SK-N-SH (cell line): ENCODE results near the gene EXOC6B.

Experiments
- CHD2 ChIP-seq: fragments of 150-350 bp; IDR thresholded peaks from 2 replicates; pipeline ENCODE4 v1.6.1; 2018; ENCODE audit warnings: low read length; ENCODE audit not compliant: partially characterized antibody
- ELF1 ChIP-seq: IDR thresholded peaks from 2 replicates; pipeline ENCODE4 v1.4.0; 2012
- EZH2phosphoT487 ChIP-seq: fragments of 200-600 bp; sonication (generic); IDR thresholded peaks from 2 replicates; pipeline ENCODE4 v1.6.1; 2017; ENCODE audit warnings: low read depth, mixed run types, mild to moderate bottlenecking, antibody characterized with exemption, moderate library complexity, borderline replicate concordance
- FOSL2 ChIP-seq: IDR thresholded peaks from 2 replicates; pipeline ENCODE4 v1.4.0; 2012; ENCODE audit warnings: low read depth, mild to moderate bottlenecking, moderate library complexity, borderline replicate concordance
- JUND ChIP-seq: IDR thresholded peaks from 2 replicates; pipeline ENCODE4 v1.4.0; 2012
- MXI1 ChIP-seq: IDR thresholded peaks from 2 replicates; pipeline ENCODE4 v1.6.1; 2012; ENCODE audit warnings: mild to moderate bottlenecking, low read depth, low read length, improper control_type of control experiment
- RAD21 ChIP-seq: IDR thresholded peaks from 2 replicates; pipeline ENCODE4 v1.6.1; 2012; ENCODE audit warnings: mild to moderate bottlenecking, low read length
- RCOR1 ChIP-seq: fragments of 150-350 bp; IDR thresholded peaks from 2 replicates; pipeline ENCODE4 v1.6.1; 2017; ENCODE audit warnings: antibody characterized with exemption, low read length
- SMC3 ChIP-seq: IDR thresholded peaks from 2 replicates; pipeline ENCODE4 v1.6.1; 2012; ENCODE audit warnings: low read depth, low read length, improper control_type of control experiment
- TAF1 ChIP-seq: IDR thresholded peaks from 2 replicates; pipeline ENCODE4 v1.6.1; 2012; ENCODE audit warnings: low read depth, mild to moderate bottlenecking, low read length, moderate library complexity, borderline replicate concordance
- TF ChIP-seq, protein P1 (sequence below): fragments of 200-600 bp; sonication (generic); IDR thresholded peaks from 2 replicates; pipeline ENCODE4 v1.6.1; 2017; ENCODE audit warnings: antibody characterized with exemption, mild to moderate bottlenecking, moderate library complexity

- TF ChIP-seq, protein P1, sequence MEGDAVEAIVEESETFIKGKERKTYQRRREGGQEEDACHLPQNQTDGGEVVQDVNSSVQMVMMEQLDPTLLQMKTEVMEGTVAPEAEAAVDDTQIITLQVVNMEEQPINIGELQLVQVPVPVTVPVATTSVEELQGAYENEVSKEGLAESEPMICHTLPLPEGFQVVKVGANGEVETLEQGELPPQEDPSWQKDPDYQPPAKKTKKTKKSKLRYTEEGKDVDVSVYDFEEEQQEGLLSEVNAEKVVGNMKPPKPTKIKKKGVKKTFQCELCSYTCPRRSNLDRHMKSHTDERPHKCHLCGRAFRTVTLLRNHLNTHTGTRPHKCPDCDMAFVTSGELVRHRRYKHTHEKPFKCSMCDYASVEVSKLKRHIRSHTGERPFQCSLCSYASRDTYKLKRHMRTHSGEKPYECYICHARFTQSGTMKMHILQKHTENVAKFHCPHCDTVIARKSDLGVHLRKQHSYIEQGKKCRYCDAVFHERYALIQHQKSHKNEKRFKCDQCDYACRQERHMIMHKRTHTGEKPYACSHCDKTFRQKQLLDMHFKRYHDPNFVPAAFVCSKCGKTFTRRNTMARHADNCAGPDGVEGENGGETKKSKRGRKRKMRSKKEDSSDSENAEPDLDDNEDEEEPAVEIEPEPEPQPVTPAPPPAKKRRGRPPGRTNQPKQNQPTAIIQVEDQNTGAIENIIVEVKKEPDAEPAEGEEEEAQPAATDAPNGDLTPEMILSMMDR, result no peak
- no peak for TF ChIP-seq TAF1
- no peak for TF ChIP-seq ELF1
- no peak for TF ChIP-seq RCOR1
- TF ChIP-seq SMC3, result no peak
- TF ChIP-seq JUND, result no peak
- TF ChIP-seq RAD21, result no peak
- TF ChIP-seq MXI1, result no peak
- TF ChIP-seq EZH2phosphoT487, result no peak
- TF ChIP-seq FOSL2, result no peak
- no peak for TF ChIP-seq CHD2
Measured at GRCh38 chr2:72712304-72712703, 113.5 kb downstream of the EXOC6B start.
